ENCODE results near the gene TMEM145. TPM values are rescaled to one million over a fixed set of nuclear protein-coding genes. Genes with fewer than 3 reads are reported as not detected.

Gene TMEM145
- polyA plus RNA-seq, 1 donor (not counting 4 experiments of a cell fraction or from before 2014, with no cell fraction given) = not detected

DNA sequence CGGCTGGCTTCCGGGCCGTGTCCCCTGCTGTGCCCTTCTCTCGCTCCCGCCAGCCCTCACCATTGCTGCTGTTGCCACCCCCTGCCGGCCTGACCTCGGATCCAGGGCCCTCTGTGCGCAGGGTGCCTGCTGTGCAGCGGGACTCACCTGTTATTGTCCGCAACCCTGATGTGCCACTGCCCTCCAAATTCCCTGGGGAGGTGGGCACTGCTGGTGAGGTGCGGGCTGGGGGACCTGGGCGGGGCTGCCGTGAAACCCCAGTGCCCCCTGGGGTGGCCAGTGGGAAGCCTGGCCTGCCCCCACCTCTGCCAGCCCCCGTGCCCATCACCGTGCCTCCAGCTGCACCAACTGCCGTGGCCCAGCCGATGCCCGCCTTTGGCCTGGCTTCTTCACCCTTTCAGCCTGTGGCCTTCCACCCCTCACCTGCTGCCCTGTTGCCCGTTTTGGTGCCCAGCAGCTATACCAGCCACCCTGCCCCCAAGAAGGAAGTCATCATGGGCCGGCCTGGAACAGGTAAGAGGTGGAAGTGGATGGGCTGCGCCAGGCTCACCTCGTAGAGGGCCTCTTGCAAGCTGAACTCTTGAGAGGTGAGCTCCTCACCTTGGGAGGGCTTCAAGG, 38.9 kb upstream of the TMEM145 start:
- H3K4me3 ChIP-seq (ENCODE audit: control insufficient read depth in 2 of 3, extremely low read depth in 1 of 3, insufficient read depth in 2 of 3, low read depth in 1 of 3, low read length in 3 of 3) = no peak overlapping the region
- dilution Hi-C loops (cut with MboI; ENCODE audit: extremely low pct_ligation_motif_present, low sequenced_read_pairs) = no loop called here
- H3K36me3 ChIP-seq (ENCODE audit: control insufficient read depth in 2 of 2, extremely low read depth in 1 of 2, insufficient read depth in 2 of 2, low read length in 2 of 2) = peaks cover 21 to 37% of the 10 kb centered on the region in 2 experiments
- H3K4me1 ChIP-seq (ENCODE audit: control insufficient read depth, extremely low read depth, insufficient read depth, low read length) = peaks cover 59% of the 10 kb centered on the region
- no peak overlapping the region for H3K27ac ChIP-seq (ENCODE audit: control insufficient read depth, insufficient read depth, low read length)
- H3K4me2 ChIP-seq (ENCODE audit: control insufficient read depth, extremely low read depth, insufficient read depth, low read depth, low read length) = no peak overlapping the region
- peaks cover 3% of the 10 kb centered on the region for H3K9me1 ChIP-seq (ENCODE audit: control insufficient read depth, extremely low read depth, insufficient read depth, low read length)
- no peak for DNase-seq (ENCODE audit: low read depth, low spot score)
- TF ChIP-seq, protein P1, sequence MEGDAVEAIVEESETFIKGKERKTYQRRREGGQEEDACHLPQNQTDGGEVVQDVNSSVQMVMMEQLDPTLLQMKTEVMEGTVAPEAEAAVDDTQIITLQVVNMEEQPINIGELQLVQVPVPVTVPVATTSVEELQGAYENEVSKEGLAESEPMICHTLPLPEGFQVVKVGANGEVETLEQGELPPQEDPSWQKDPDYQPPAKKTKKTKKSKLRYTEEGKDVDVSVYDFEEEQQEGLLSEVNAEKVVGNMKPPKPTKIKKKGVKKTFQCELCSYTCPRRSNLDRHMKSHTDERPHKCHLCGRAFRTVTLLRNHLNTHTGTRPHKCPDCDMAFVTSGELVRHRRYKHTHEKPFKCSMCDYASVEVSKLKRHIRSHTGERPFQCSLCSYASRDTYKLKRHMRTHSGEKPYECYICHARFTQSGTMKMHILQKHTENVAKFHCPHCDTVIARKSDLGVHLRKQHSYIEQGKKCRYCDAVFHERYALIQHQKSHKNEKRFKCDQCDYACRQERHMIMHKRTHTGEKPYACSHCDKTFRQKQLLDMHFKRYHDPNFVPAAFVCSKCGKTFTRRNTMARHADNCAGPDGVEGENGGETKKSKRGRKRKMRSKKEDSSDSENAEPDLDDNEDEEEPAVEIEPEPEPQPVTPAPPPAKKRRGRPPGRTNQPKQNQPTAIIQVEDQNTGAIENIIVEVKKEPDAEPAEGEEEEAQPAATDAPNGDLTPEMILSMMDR (optimal IDR thresholded peaks at IDR 0.05 in 1 of 3, IDR thresholded peaks at IDR 0.05 in 1 of 3, conservative IDR thresholded peaks at IDR 0.05 in 1 of 3; ENCODE audit: extremely low read depth in 1 of 3, insufficient read depth in 2 of 3, low read length in 3 of 3) = no peak
- TF ChIP-seq EZH2 (IDR thresholded peaks at IDR 0.05; ENCODE audit: low read length) = no peak
- no peak overlapping the region for H2AFZ ChIP-seq (ENCODE audit: control insufficient read depth, low read length)
- no peaks in the 10 kb centered on the region for H4K20me1 ChIP-seq (ENCODE audit: control insufficient read depth, extremely low read depth, insufficient read depth, low read length)
- peaks cover 71% of the 10 kb centered on the region for H3K79me2 ChIP-seq (ENCODE audit: control insufficient read depth, insufficient read depth, low read length)
- H3K9me3 ChIP-seq (ENCODE audit: control insufficient read depth, low read depth, low read length) = no peaks in the 10 kb centered on the region
- FAIRE-seq = no peak
- no peaks in the 10 kb centered on the region for H3K27me3 ChIP-seq (ENCODE audit: control insufficient read depth, extremely low read depth, insufficient read depth, low read length)
- H3K9ac ChIP-seq (ENCODE audit: control insufficient read depth, extremely low read depth, insufficient read depth, low read length) = no peak overlapping the region

DNA sequence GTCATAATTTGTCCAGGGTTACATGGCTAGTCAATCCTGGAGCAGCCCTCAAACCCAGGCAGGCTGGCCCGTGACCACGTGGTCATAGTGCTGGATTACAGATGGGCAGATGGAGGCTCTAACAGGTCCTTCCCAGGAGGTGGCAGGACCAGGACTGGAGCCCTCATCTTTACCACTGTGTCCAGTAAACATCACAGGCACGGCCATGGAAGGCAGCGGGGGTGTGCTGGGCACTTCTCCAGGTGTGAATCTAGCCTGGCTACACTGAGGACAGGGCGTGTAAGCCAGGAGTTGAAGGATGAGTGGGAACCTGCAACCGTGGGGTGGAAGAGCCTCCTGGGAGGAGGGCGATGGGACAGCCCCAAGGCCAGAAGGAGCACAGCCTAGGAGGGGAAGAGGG, 38.0 kb upstream of the TMEM145 start:
- H3K9me1 ChIP-seq (ENCODE audit: control insufficient read depth, extremely low read depth, insufficient read depth, low read length) = peaks cover 5% of the 10 kb centered on the region
- dilution Hi-C loops (cut with MboI; ENCODE audit: extremely low pct_ligation_motif_present, low sequenced_read_pairs) = no loop called here

More for the DNA sequence above, 38.0 kb upstream of the TMEM145 start:
- peaks cover 69% of the 10 kb centered on the region for H3K79me2 ChIP-seq (ENCODE audit: control insufficient read depth, insufficient read depth, low read length)
- no peak overlapping the region for H3K27ac ChIP-seq (ENCODE audit: control insufficient read depth, insufficient read depth, low read length)
- H3K36me3 ChIP-seq (ENCODE audit: control insufficient read depth in 2 of 2, extremely low read depth in 1 of 2, insufficient read depth in 2 of 2, low read length in 2 of 2) = peaks cover 21 to 40% of the 10 kb centered on the region in 2 experiments
- FAIRE-seq (no peak), DNase-seq (ENCODE audit: low read depth, low spot score) (no peak)
- H3K4me1 ChIP-seq (ENCODE audit: control insufficient read depth, extremely low read depth, insufficient read depth, low read length) = peaks cover 63% of the 10 kb centered on the region
- H2AFZ ChIP-seq (ENCODE audit: control insufficient read depth, low read length) = no peak overlapping the region
- H3K9ac ChIP-seq (ENCODE audit: control insufficient read depth, extremely low read depth, insufficient read depth, low read length) = peak overlapping the region; percentile 6
- no peak for TF ChIP-seq EZH2 (IDR thresholded peaks at IDR 0.05; ENCODE audit: low read length)
- TF ChIP-seq, protein P1 (optimal IDR thresholded peaks at IDR 0.05 in 1 of 3, IDR thresholded peaks at IDR 0.05 in 1 of 3, conservative IDR thresholded peaks at IDR 0.05 in 1 of 3; ENCODE audit: extremely low read depth in 1 of 3, insufficient read depth in 2 of 3, low read length in 3 of 3) = no peak
- no peaks in the 10 kb centered on the region for H3K9me3 ChIP-seq (ENCODE audit: control insufficient read depth, low read depth, low read length)
- no peaks in the 10 kb centered on the region for H4K20me1 ChIP-seq (ENCODE audit: control insufficient read depth, extremely low read depth, insufficient read depth, low read length)
- H3K4me2 ChIP-seq (ENCODE audit: control insufficient read depth, extremely low read depth, insufficient read depth, low read depth, low read length) = peak overlapping the region; percentile 43
- H3K4me3 ChIP-seq (ENCODE audit: control insufficient read depth in 2 of 3, extremely low read depth in 1 of 3, insufficient read depth in 2 of 3, low read depth in 1 of 3, low read length in 3 of 3) = no peak overlapping the region
- no peaks in the 10 kb centered on the region for H3K27me3 ChIP-seq (ENCODE audit: control insufficient read depth, extremely low read depth, insufficient read depth, low read length)

Data from keratinocyte (primary cell).